Jurkat, Clone E6-1 (cell line): Measurements from ENCODE around the gene MSH5.
A peak's percentile ranks its signal among the peaks of the same experiment; 100 is the strongest.

Experiments used
- DNase-seq: peaks from one replicate; pipeline ENCODE4 v3.0.0-alpha.2; 2011; ENCODE audit warnings: low read depth, low spot score
- H3K4me3 ChIP-seq: 2 replicates; pipeline ENCODE4 v1.5.1; 2011; ENCODE audit warnings: mild to moderate bottlenecking, low read length, control low read depth, moderate library complexity

The MSH5 gene

GRCh38 chr6:31727034-31727716, 12.6 kb upstream of the MSH5 start:
- no peak for DNase-seq
- H3K4me3 ChIP-seq: no peak overlapping the region

- DNase-seq: peak; percentile 46
- no peak overlapping the region for H3K4me3 ChIP-seq
Observed at GRCh38 chr6:31727717-31728671, 11.8 kb upstream of the MSH5 start.

- DNase-seq: no peak
- peak within 1 kb of the TSS; percentile 62 for H3K4me3 ChIP-seq
Observed at GRCh38 chr6:31728767-31729514, 10.9 kb upstream of the MSH5 start, which contains the start of gene DDAH2. Gene DDAH2, minus strand, starts transcription at chr6:31729299. Its CDS starts 138 bp downstream, at chr6:31729161.

GRCh38 chr6:31729515-31729978, 10.3 kb upstream of the MSH5 start:
- peak; percentile 70 for DNase-seq
- peak overlapping the region; percentile 62 for H3K4me3 ChIP-seq

GRCh38 chr6:31729979-31730630, 9.7 kb upstream of the MSH5 start:
- DNase-seq: peak; percentile 73
- peak overlapping the region; percentile 62 for H3K4me3 ChIP-seq

- no peak for DNase-seq
- H3K4me3 ChIP-seq: no peak overlapping the region
Observed at GRCh38 chr6:31730631-31731086, 9.1 kb upstream of the MSH5 start.

- H3K4me3 ChIP-seq: no peak overlapping the region
- no peak for DNase-seq
Observed at GRCh38 chr6:31732029-31732428, 7.8 kb upstream of the MSH5 start.

GRCh38 chr6:31733734-31734133, 6.1 kb upstream of the MSH5 start:
- no peak overlapping the region for H3K4me3 ChIP-seq
- DNase-seq: no peak

- peak overlapping the region; percentile 98 for H3K4me3 ChIP-seq
- DNase-seq: no peak
Observed at GRCh38 chr6:31734247-31734820, 5.5 kb upstream of the MSH5 start.

GRCh38 chr6:31734821-31735406, 4.9 kb upstream of the MSH5 start:
- peak overlapping the region; percentile 98 for H3K4me3 ChIP-seq
- DNase-seq: peak; percentile 53

GRCh38 chr6:31736021-31736767, 3.6 kb upstream of the MSH5 start, which contains the start of gene CLIC1:
Gene CLIC1, minus strand, starts transcription at chr6:31736530. Its CDS starts 230 bp downstream, at chr6:31736300.
- H3K4me3 ChIP-seq: peak within 1 kb of the TSS; percentile 98
- DNase-seq: peak; percentile 73

GRCh38 chr6:31736768-31737314, 3.0 kb upstream of the MSH5 start:
- peak overlapping the region; percentile 98 for H3K4me3 ChIP-seq
- no peak for DNase-seq

GRCh38 chr6:31737315-31737990, 2.4 kb upstream of the MSH5 start:
- peak overlapping the region; percentile 98 for H3K4me3 ChIP-seq
- DNase-seq: peak; percentile 67

- peak; percentile 98 for DNase-seq
- peak overlapping the region; percentile 98 for H3K4me3 ChIP-seq
Observed at GRCh38 chr6:31737991-31738979, 1.5 kb upstream of the MSH5 start.
